ENCODE results near the gene PAK5.

GRCh38 chr20:9594284-9594875 is 244.5 kb downstream of the PAK5 start:
- TF ChIP-seq CTCF (IDR thresholded peaks at IDR 0.05) (no peak), POLR2AphosphoS5 (IDR thresholded peaks at IDR 0.05; ENCODE audit: low read depth, low read length) (no peak)

Measured in Panc1 (cell line).